GM12873 (cell line): ENCODE measurements around the gene FIP1L1.

Experiments used
- TF ChIP-seq, protein P1 (sequence below): IDR thresholded peaks from 2 replicates; pipeline ENCODE4 v1.5.1; 2012; ENCODE audit warnings: low read depth, mild to moderate bottlenecking, moderate library complexity, low read length, control low read depth; ENCODE audit not compliant: insufficient read depth; ENCODE audit errors: missing control alignments

Gene FIP1L1

DNA sequence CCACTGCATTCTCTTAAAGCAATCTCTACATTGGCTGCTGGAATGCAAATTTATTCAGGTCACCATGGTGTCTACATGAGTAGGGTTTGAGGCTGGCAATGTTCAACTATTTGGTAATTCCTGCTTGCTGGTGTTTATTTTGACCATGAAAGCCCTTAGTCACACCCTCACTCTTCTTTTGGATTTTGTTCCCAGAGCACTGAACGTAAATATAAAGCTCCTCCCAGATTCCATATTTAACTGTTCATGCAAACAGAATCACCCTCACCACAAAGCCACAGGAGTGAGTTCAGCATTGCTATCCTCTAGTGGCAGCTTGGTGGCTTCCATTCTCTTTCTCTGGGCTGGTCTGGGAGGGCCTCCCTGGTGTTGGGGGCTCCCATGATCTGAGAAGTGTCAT lies 131.0 kb downstream of the FIP1L1 start:
- TF ChIP-seq, protein P1, sequence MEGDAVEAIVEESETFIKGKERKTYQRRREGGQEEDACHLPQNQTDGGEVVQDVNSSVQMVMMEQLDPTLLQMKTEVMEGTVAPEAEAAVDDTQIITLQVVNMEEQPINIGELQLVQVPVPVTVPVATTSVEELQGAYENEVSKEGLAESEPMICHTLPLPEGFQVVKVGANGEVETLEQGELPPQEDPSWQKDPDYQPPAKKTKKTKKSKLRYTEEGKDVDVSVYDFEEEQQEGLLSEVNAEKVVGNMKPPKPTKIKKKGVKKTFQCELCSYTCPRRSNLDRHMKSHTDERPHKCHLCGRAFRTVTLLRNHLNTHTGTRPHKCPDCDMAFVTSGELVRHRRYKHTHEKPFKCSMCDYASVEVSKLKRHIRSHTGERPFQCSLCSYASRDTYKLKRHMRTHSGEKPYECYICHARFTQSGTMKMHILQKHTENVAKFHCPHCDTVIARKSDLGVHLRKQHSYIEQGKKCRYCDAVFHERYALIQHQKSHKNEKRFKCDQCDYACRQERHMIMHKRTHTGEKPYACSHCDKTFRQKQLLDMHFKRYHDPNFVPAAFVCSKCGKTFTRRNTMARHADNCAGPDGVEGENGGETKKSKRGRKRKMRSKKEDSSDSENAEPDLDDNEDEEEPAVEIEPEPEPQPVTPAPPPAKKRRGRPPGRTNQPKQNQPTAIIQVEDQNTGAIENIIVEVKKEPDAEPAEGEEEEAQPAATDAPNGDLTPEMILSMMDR: no peak

DNA sequence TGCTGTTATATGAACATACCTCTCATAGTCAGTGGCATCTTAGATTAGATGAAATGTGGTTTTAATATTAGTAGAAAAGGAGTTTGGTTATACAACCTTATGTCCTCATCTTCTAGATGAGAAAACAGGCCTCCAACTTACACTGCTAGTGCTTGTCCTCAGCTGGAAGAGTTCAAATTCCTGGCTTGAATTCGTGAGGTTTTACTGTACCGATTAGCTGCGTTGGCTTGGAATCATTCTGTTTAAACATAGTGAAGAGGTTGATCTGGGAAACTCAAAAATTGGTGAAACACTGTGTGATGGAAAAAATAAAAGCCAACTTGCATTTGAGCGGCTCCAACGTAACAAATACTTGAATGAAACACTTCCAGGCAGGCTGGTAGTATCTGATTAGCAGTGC lies 132.9 kb downstream of the FIP1L1 start:
- TF ChIP-seq, protein P1: no peak
